ENCODE results near the gene SYT13. TPM values are rescaled to one million over a fixed set of nuclear protein-coding genes. Genes with fewer than 3 reads are reported as not detected.

SYT13 gene
- total RNA-seq, 1 experiment from 2014 or later = 9.4 TPM

GRCh38 chr11:45205978-45206377 lies 80.2 kb downstream of the SYT13 start:
- H3K4me3 ChIP-seq (ENCODE audit: low read depth, low read length) = no peak overlapping the region
- intact Hi-C loops (cut with micrococcal nuclease; ENCODE audit: unreplicated experiment) = no loop called here
- no peaks in the 10 kb centered on the region for H3K27me3 ChIP-seq (replicated peaks; ENCODE audit: control insufficient read depth, insufficient read depth, low read length)
- no peaks in the 10 kb centered on the region for H3K9me3 ChIP-seq
- CTCF ChIA-PET = no interaction called here
- H3K36me3 ChIP-seq (ENCODE audit: control insufficient read depth, insufficient read depth, low read length) = no peaks in the 10 kb centered on the region
- Mint-ChIP-seq H3K36me3 (ENCODE audit: insufficient read depth, unreplicated experiment) (no peaks in the 10 kb centered on the region), H3K27me3 (ENCODE audit: insufficient read depth, unreplicated experiment) (no peaks in the 10 kb centered on the region), H3K9me3 (ENCODE audit: unreplicated experiment) (no peaks in the 10 kb centered on the region), H3K4me3 (ENCODE audit: unreplicated experiment) (no peak overlapping the region), H3K4me1 (ENCODE audit: low read depth, unreplicated experiment) (no peaks in the 10 kb centered on the region), H3K27ac (ENCODE audit: unreplicated experiment) (no peak overlapping the region)
- no peaks in the 10 kb centered on the region for H3K4me1 ChIP-seq
- no TSS peak for BruUV-seq (replicated peaks)
- no peak for TF ChIP-seq CTCF (IDR thresholded peaks at IDR 0.05; ENCODE audit: insufficient read depth in 1 of 2, low read depth in 1 of 2, low read length in 1 of 2, severe bottlenecking in 1 of 2, unreplicated experiment in 1 of 2)
- no peak for DNase-seq
- POLR2A ChIA-PET = no interaction called here

GRCh38 chr11:45204761-45205160 lies 81.4 kb downstream of the SYT13 start:
- Mint-ChIP-seq H3K9me3 (ENCODE audit: unreplicated experiment) (no peaks in the 10 kb centered on the region), H3K4me1 (ENCODE audit: low read depth, unreplicated experiment) (no peaks in the 10 kb centered on the region), H3K4me3 (ENCODE audit: unreplicated experiment) (no peak overlapping the region), H3K36me3 (ENCODE audit: insufficient read depth, unreplicated experiment) (no peaks in the 10 kb centered on the region), H3K27ac (ENCODE audit: unreplicated experiment) (no peak overlapping the region), H3K27me3 (ENCODE audit: insufficient read depth, unreplicated experiment) (no peaks in the 10 kb centered on the region)
- H3K4me1 ChIP-seq = no peaks in the 10 kb centered on the region
- no TSS peak for BruUV-seq (replicated peaks)
- ChIA-PET POLR2A (no interaction called here), CTCF (no interaction called here)
- H3K36me3 ChIP-seq (ENCODE audit: control insufficient read depth, insufficient read depth, low read length) = no peaks in the 10 kb centered on the region
- no peaks in the 10 kb centered on the region for H3K27me3 ChIP-seq (replicated peaks; ENCODE audit: control insufficient read depth, insufficient read depth, low read length)
- DNase-seq = no peak
- H3K4me3 ChIP-seq (ENCODE audit: low read depth, low read length) = no peak overlapping the region
- H3K9me3 ChIP-seq = no peaks in the 10 kb centered on the region
- TF ChIP-seq CTCF (IDR thresholded peaks at IDR 0.05; ENCODE audit: insufficient read depth in 1 of 2, low read depth in 1 of 2, low read length in 1 of 2, severe bottlenecking in 1 of 2, unreplicated experiment in 1 of 2) = no peak
- intact Hi-C loops (cut with micrococcal nuclease; ENCODE audit: unreplicated experiment) = no loop called here

- Histone ChIP-seq H3K27me3 (replicated peaks; ENCODE audit: control insufficient read depth, insufficient read depth, low read length) (no peaks in the 10 kb centered on the region), H3K4me1 (no peaks in the 10 kb centered on the region), H3K36me3 (ENCODE audit: control insufficient read depth, insufficient read depth, low read length) (no peaks in the 10 kb centered on the region), H3K4me3 (ENCODE audit: low read depth, low read length) (no peak overlapping the region), H3K9me3 (no peaks in the 10 kb centered on the region)
- Mint-ChIP-seq H3K27ac (ENCODE audit: unreplicated experiment) (no peak overlapping the region), H3K4me3 (ENCODE audit: unreplicated experiment) (no peak overlapping the region), H3K9me3 (ENCODE audit: unreplicated experiment) (no peaks in the 10 kb centered on the region), H3K36me3 (ENCODE audit: insufficient read depth, unreplicated experiment) (peaks cover 5% of the 10 kb centered on the region), H3K4me1 (ENCODE audit: low read depth, unreplicated experiment) (no peaks in the 10 kb centered on the region), H3K27me3 (ENCODE audit: insufficient read depth, unreplicated experiment) (no peaks in the 10 kb centered on the region)
- CTCF ChIA-PET = no interaction called here
- DNase-seq = no peak
- POLR2A ChIA-PET = no interaction called here
- TF ChIP-seq CTCF (IDR thresholded peaks at IDR 0.05; ENCODE audit: insufficient read depth in 1 of 2, low read depth in 1 of 2, low read length in 1 of 2, severe bottlenecking in 1 of 2, unreplicated experiment in 1 of 2) = no peak
- no TSS peak for BruUV-seq (replicated peaks)
- intact Hi-C loops (cut with micrococcal nuclease; ENCODE audit: unreplicated experiment) = no loop called here
Measured at GRCh38 chr11:45193695-45194094, 92.4 kb downstream of the SYT13 start.

Other genes with a start within 250 kb of the SYT13 start
- gene PRDM11, start 139.7 kb downstream of the SYT13 start, total RNA-seq (2022) = 11.8 and 12.5 TPM in 2 replicates